SK-N-MC (cell line): ENCODE results near the gene EPB41.

ENCODE experiments used
- EZH2 ChIP-seq: fragments of 200-600 bp; sonication (generic); IDR thresholded peaks from one replicate; pipeline ENCODE4 v1.6.1; 2017; ENCODE audit warnings: antibody characterized with exemption
- FOXP2 ChIP-seq: optimal IDR thresholded peaks from 2 replicates; pipeline ENCODE3; 2011; ENCODE audit warnings: mild to moderate bottlenecking, moderate library complexity; ENCODE audit not compliant: insufficient read depth; ENCODE audit errors: extremely low read length, control extremely low read depth
- POLR2AphosphoS5 ChIP-seq: IDR thresholded peaks from 2 replicates; pipeline ENCODE4 v1.6.1; 2012; ENCODE audit warnings: mild to moderate bottlenecking, low read depth, low read length, borderline replicate concordance

DNA sequence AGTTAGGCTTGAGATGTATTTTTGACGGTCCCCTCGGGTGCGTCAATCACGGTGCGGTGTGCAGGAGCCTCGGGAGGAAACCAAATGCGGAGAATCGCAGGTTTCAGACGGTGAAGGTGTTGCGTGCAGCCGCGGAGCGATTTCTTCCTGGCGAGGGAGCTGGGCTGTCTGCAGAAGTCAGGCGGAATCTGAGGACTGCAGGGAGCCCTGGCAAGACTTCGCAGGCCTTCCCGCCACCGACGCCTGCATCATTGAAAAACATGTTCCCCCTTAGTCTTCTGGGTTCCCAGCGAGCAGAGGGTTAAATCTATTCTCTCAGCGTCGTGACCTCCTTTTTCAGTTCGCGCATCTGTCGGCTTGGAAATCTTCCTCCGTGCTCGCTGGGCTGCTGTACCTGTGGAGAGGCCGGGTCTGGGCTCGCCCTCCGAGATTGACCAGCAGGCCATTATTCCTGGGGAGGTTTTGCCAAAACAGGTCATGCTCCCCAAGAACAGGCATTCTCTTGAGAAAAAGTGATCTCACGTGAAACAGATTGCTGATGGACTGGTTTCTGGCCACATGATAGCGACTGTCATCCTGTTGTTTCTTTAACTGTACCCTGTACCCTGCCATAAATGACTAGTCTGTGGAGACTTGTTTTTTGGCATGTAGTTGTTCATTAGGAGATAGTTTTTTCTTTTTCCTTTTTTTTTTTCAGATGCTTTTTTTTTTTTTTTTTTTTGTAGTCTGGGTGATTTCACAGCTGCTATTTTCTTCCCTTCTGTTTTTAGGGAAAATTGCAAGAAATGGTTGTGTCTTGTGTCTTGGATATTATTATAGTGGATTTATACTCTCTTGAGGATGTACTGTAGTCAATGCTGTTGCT is 894 bp downstream of the EPB41 start:
- TF ChIP-seq EZH2 (no peak), POLR2AphosphoS5 (no peak), FOXP2 (no peak)
